Measurements from ENCODE around the gene SLC25A45. TPM values are rescaled to one million over a fixed set of nuclear protein-coding genes. Genes with fewer than 3 reads are reported as not detected.

The SLC25A45 gene
- total RNA-seq, 2 experiments from 2014 or later, result 19.4 to 19.8 TPM

DNA sequence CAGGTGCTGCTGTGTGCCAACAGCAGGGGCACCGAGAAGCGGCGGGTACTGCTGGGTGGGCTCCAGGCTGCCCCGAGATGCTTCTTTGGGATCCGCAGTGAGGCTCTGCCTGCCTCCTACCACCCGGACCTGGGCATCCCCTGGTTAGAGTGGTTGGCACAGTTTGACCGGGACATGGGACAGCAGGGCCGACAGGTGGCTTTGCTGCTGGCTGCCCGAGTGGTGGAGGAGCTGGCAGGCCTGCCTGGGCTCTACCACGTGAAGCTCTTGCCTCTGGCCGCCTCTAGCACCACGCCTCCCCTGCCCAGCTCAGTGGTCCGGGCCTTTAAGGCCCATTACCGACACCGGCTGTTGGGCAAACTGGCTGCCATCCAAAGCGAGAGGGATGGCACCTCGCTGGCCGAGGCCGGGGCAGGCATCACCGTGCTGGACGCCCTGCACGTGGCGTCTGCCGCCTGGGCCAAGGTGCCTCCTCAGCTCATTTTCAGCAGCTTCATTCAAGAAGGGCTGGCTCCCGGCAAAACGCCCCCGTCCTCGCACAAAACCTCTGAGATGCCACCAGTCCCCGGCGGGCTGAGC lies 26.0 kb downstream of the SLC25A45 start:
- H3K4me3 Mint-ChIP-seq, result peak overlapping the region; percentile 58
- CTCF ChIA-PET, result interaction anchor here (1.0 to 2.3 kb wide), 3 partner anchors 25 to 152 kb away, joined by 3 to 9 read pairs (median 8); partner anchors contain the start of gene CDC42EP2
- POLR2A ChIA-PET, result interaction anchor here (0.9 to 2.9 kb wide), 8 partner anchors 22 to 151 kb away, joined by 3 to 19 read pairs (median 6); partner anchors contain the start of genes DPF2, MALAT1 and NEAT1
- H3K4me1 Mint-ChIP-seq, result peaks cover 17% of the 10 kb centered on the region
- no peak for DNase-seq
- peaks cover 12% of the 10 kb centered on the region for H3K36me3 Mint-ChIP-seq (ENCODE audit: low read depth)
- H3K9me3 Mint-ChIP-seq, result no peaks in the 10 kb centered on the region
- H3K27me3 Mint-ChIP-seq, result peaks cover 8% of the 10 kb centered on the region
- H3K27ac Mint-ChIP-seq, result no peak overlapping the region

- Mint-ChIP-seq H3K9me3 (no peaks in the 10 kb centered on the region), H3K27me3 (peaks cover 8% of the 10 kb centered on the region), H3K4me1 (peaks cover 17% of the 10 kb centered on the region), H3K27ac (no peak overlapping the region), H3K36me3 (ENCODE audit: low read depth) (peaks cover 13% of the 10 kb centered on the region), H3K4me3 (peak overlapping the region; percentile 83)
- CTCF ChIA-PET, result interaction anchor here (0.9 to 2.3 kb wide), 4 partner anchors 25 to 152 kb away, joined by 3 to 9 read pairs (median 6); partner anchors contain the start of gene CDC42EP2
- DNase-seq, result no peak
- POLR2A ChIA-PET, result interaction anchor here (0.9 to 2.9 kb wide), 9 partner anchors 22 to 152 kb away, joined by 3 to 19 read pairs (median 5); partner anchors contain the start of genes DPF2, MALAT1 and NEAT1
Measured at GRCh38 chr11:65355776-65356393, 26.6 kb downstream of the SLC25A45 start.

GRCh38 chr11:65355013-65355775 lies 27.3 kb downstream of the SLC25A45 start:
- Mint-ChIP-seq H3K27ac (no peak overlapping the region), H3K27me3 (peaks cover 8% of the 10 kb centered on the region), H3K36me3 (ENCODE audit: low read depth) (peaks cover 13% of the 10 kb centered on the region), H3K4me1 (peaks cover 17% of the 10 kb centered on the region), H3K9me3 (no peaks in the 10 kb centered on the region), H3K4me3 (peak overlapping the region; percentile 83)
- POLR2A ChIA-PET, result interaction anchor here (0.9 to 2.9 kb wide), 8 partner anchors 21 to 152 kb away, joined by 3 to 19 read pairs (median 6); partner anchors contain the start of genes DPF2, MALAT1 and NEAT1
- peak; percentile 55 for DNase-seq
- CTCF ChIA-PET, result interaction anchor here (0.9 to 2.3 kb wide), 3 partner anchors 24 to 61 kb away, joined by 5 to 9 read pairs (median 8); partner anchors contain the start of gene CDC42EP2

GRCh38 chr11:65354265-65355012 lies 28.0 kb downstream of the SLC25A45 start, which contains the start of gene TIGD3:
TSS of gene TIGD3 (plus strand) at chr11:65354751. CDS start at chr11:65355809, 1,058 bp downstream.
- Mint-ChIP-seq H3K9me3 (no peaks in the 10 kb centered on the region), H3K4me1 (peaks cover 17% of the 10 kb centered on the region), H3K27ac (peak within 1 kb of the TSS; percentile 0), H3K4me3 (peak within 1 kb of the TSS; percentile 83), H3K36me3 (ENCODE audit: low read depth) (peaks cover 16% of the 10 kb centered on the region), H3K27me3 (peaks cover 8% of the 10 kb centered on the region)
- ChIA-PET POLR2A (interaction anchor here (0.6 to 2.9 kb wide), 5 partner anchors 20 to 211 kb away, joined by 3 to 19 read pairs (median 8); partner anchors contain the start of genes DPF2 and MALAT1), CTCF (interaction anchor here (0.9 to 13.2 kb wide), 2 partner anchors 20 to 62 kb away, joined by 5 to 117 read pairs; partner anchors contain the start of gene DPF2)
- DNase-seq, result peak; percentile 96

- POLR2A ChIA-PET, result interaction anchor here (0.6 to 1.2 kb wide), 2 partner anchors 21 to 212 kb away, joined by 3 to 5 read pairs; no protein-coding TSS in a partner anchor
- Mint-ChIP-seq H3K4me3 (peak overlapping the region; percentile 67), H3K27ac (peak overlapping the region; percentile 0), H3K4me1 (peaks cover 20% of the 10 kb centered on the region), H3K9me3 (no peaks in the 10 kb centered on the region), H3K27me3 (peaks cover 8% of the 10 kb centered on the region), H3K36me3 (ENCODE audit: low read depth) (peaks cover 19% of the 10 kb centered on the region)
- DNase-seq, result no peak
- CTCF ChIA-PET, result interaction anchor here (13.2 kb wide), 1 partner anchor 20 kb away, joined by 117 read pairs; the partner anchor contains the start of gene DPF2
Measured at GRCh38 chr11:65353900-65354264, 28.6 kb downstream of the SLC25A45 start.

DNA sequence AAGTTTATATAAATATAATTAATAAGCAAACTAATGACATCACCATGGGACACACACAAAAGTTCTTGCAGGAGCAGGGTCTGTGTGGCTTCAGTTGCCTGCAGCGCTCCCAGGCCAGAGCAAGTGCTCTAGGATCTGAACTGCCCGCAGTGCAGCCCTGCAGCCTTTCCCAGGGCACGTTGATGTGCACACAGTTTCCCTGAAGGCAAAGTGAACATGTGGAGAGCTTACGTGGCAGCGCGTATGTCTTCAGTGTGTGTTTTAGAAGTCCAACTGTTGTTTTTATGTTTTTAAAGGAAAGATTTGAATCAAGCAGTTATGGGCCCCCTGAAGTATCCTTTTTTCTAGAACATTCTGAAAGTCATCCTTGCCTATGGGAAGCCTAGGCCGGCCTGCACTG lies 29.1 kb downstream of the SLC25A45 start:
- DNase-seq, result no peak
- ChIA-PET POLR2A (interaction anchor here (1.2 to 2.6 kb wide), 2 partner anchors 20 kb away, joined by 5 to 12 read pairs; partner anchors contain the start of gene DPF2), CTCF (interaction anchor here (1.2 to 13.2 kb wide), 2 partner anchors 12 to 19 kb away, joined by 3 to 117 read pairs; partner anchors contain the start of gene DPF2)
- Mint-ChIP-seq H3K27me3 (peaks cover 8% of the 10 kb centered on the region), H3K27ac (peak overlapping the region; percentile 0), H3K4me3 (peak overlapping the region; percentile 67), H3K36me3 (ENCODE audit: low read depth) (peaks cover 24% of the 10 kb centered on the region), H3K4me1 (peaks cover 22% of the 10 kb centered on the region), H3K9me3 (no peaks in the 10 kb centered on the region)

- peaks cover 30% of the 10 kb centered on the region for H3K36me3 Mint-ChIP-seq (ENCODE audit: low read depth)
- POLR2A ChIA-PET, result interaction anchor here (2.6 kb wide), 1 partner anchor 19 kb away, joined by 12 read pairs; the partner anchor contains the start of gene DPF2
- no peak overlapping the region for H3K4me3 Mint-ChIP-seq
- no peaks in the 10 kb centered on the region for H3K9me3 Mint-ChIP-seq
- H3K27ac Mint-ChIP-seq, result peak overlapping the region; percentile 11
- peaks cover 22% of the 10 kb centered on the region for H3K4me1 Mint-ChIP-seq
- no peak for DNase-seq
- peaks cover 3% of the 10 kb centered on the region for H3K27me3 Mint-ChIP-seq
- CTCF ChIA-PET, result interaction anchor here (1.2 to 13.2 kb wide), 2 partner anchors 12 to 19 kb away, joined by 3 to 117 read pairs; partner anchors contain the start of gene DPF2
Measured at GRCh38 chr11:65352783-65353182, 29.7 kb downstream of the SLC25A45 start.

GRCh38 chr11:65351511-65351910 lies 30.9 kb downstream of the SLC25A45 start:
- CTCF ChIA-PET, result interaction anchor here (13.2 kb wide), 1 partner anchor 18 kb away, joined by 117 read pairs; the partner anchor contains the start of gene DPF2
- no peak overlapping the region for H3K4me3 Mint-ChIP-seq
- H3K27me3 Mint-ChIP-seq, result peaks cover 3% of the 10 kb centered on the region
- H3K36me3 Mint-ChIP-seq (ENCODE audit: low read depth), result peaks cover 35% of the 10 kb centered on the region
- no peak overlapping the region for H3K27ac Mint-ChIP-seq
- H3K9me3 Mint-ChIP-seq, result no peaks in the 10 kb centered on the region
- peaks cover 22% of the 10 kb centered on the region for H3K4me1 Mint-ChIP-seq
- POLR2A ChIA-PET, result interaction anchor here (0.7 to 2.6 kb wide), 4 partner anchors 18 to 151 kb away, joined by 3 to 12 read pairs (median 5); partner anchors contain the start of gene DPF2
- DNase-seq, result no peak

- ChIA-PET POLR2A (interaction anchor here (1.2 kb wide), 1 partner anchor 9 kb away, joined by 3 read pairs; no protein-coding TSS in a partner anchor), CTCF (interaction anchor here (13.2 kb wide), 1 partner anchor 8 kb away, joined by 117 read pairs; the partner anchor contains the start of gene DPF2)
- peaks cover 16% of the 10 kb centered on the region for H3K4me1 Mint-ChIP-seq
- H3K27me3 Mint-ChIP-seq, result no peaks in the 10 kb centered on the region
- no peak overlapping the region for H3K4me3 Mint-ChIP-seq
- H3K9me3 Mint-ChIP-seq, result no peaks in the 10 kb centered on the region
- H3K27ac Mint-ChIP-seq, result no peak overlapping the region
- no peak for DNase-seq
- peaks cover 71% of the 10 kb centered on the region for H3K36me3 Mint-ChIP-seq (ENCODE audit: low read depth)
Measured at GRCh38 chr11:65341856-65342255, 40.6 kb downstream of the SLC25A45 start.

- H3K27ac Mint-ChIP-seq, result no peak overlapping the region
- ChIA-PET CTCF (interaction anchor here (1.0 to 1.7 kb wide), 2 partner anchors 11 to 170 kb away, joined by 3 to 7 read pairs; no protein-coding TSS in a partner anchor), POLR2A (no interaction called here)
- no peak overlapping the region for H3K4me3 Mint-ChIP-seq
- H3K4me1 Mint-ChIP-seq, result peaks cover 22% of the 10 kb centered on the region
- peaks cover 60% of the 10 kb centered on the region for H3K36me3 Mint-ChIP-seq (ENCODE audit: low read depth)
- H3K9me3 Mint-ChIP-seq, result no peaks in the 10 kb centered on the region
- no peaks in the 10 kb centered on the region for H3K27me3 Mint-ChIP-seq
- DNase-seq, result no peak
Measured at GRCh38 chr11:65340226-65340625, 42.2 kb downstream of the SLC25A45 start.

DNA sequence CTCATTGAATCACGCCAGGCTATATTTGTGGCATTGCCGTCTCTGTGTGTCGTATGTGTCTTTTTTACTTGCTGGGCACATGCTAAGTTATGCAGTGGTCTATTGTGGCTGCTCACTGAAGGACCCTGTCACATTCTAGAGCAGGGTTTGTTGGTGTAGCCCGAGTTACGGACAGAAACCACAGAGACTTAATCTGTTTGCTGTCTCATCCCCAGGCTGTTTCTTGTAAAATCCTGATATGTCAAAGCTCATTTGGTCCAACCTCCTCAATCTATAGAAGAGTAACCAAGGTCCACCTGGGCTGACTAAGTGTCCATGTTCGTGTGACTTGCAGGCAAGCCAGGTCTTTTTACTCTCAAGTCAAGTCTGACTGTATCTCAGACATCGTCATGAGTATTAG lies 43.8 kb downstream of the SLC25A45 start:
- ChIA-PET CTCF (interaction anchor here (0.6 to 10.5 kb wide), 3 partner anchors 9 to 173 kb away, joined by 3 to 117 read pairs (median 8); no protein-coding TSS in a partner anchor), POLR2A (interaction anchor here (1.0 kb wide), 1 partner anchor 21 kb away, joined by 3 read pairs; no protein-coding TSS in a partner anchor)
- no peak for DNase-seq
- Mint-ChIP-seq H3K36me3 (ENCODE audit: low read depth) (peaks cover 50% of the 10 kb centered on the region), H3K9me3 (no peaks in the 10 kb centered on the region), H3K27me3 (no peaks in the 10 kb centered on the region), H3K4me1 (peaks cover 31% of the 10 kb centered on the region), H3K27ac (no peak overlapping the region), H3K4me3 (no peak overlapping the region)

Measured in activated CD4-positive, alpha-beta memory T cell treated with anti-CD3 and anti-CD28 coated beads, Interleukin-2, amount 10 ng/mL, durations not matched to agents 7 days and 5 days (primary cell).